Smooth muscle cell (in vitro differentiated cells): ENCODE results near the gene NELFA. TPM values are rescaled to one million over a fixed set of nuclear protein-coding genes. Genes with fewer than 3 reads are reported as not detected.

Experiments used
- DNase-seq: peaks from one replicate; lab custom pipeline; 2025; ENCODE audit not compliant: unreplicated experiment; lab: John Stamatoyannopoulos, UW
- H2AFZ ChIP-seq: fragments of 200-600 bp; sonication (generic); 2 replicates; pipeline ENCODE4 v1.6.0; 2016; ENCODE audit warnings: antibody characterized with exemption, low read depth, mild to moderate bottlenecking
- H3F3A ChIP-seq: fragments of 200-600 bp; sonication (generic); 2 replicates; pipeline ENCODE4 v1.6.0; 2017; ENCODE audit warnings: antibody characterized with exemption, low read depth
- H3K27ac ChIP-seq: fragments of 200-600 bp; sonication (generic); 2 replicates; pipeline ENCODE4 v1.5.1; 2016; ENCODE audit warnings: low read depth, mild to moderate bottlenecking
- H3K27me3 ChIP-seq: fragments of 200-600 bp; sonication (generic); 2 replicates; pipeline ENCODE4 v1.6.1; 2016; ENCODE audit warnings: low read depth, mild to moderate bottlenecking
- H3K36me3 ChIP-seq: fragments of 200-600 bp; sonication (generic); 2 replicates; pipeline ENCODE4 v1.5.1; 2016; ENCODE audit warnings: low read depth
- H3K4me1 ChIP-seq: fragments of 200-600 bp; sonication (generic); 2 replicates; pipeline ENCODE4 v1.5.1; 2016; ENCODE audit warnings: low read depth
- H3K4me2 ChIP-seq: fragments of 200-600 bp; sonication (generic); 2 replicates; pipeline ENCODE4 v1.6.0; 2016; ENCODE audit warnings: mild to moderate bottlenecking
- H3K4me3 ChIP-seq: fragments of 200-600 bp; sonication (generic); 2 replicates; pipeline ENCODE4 v1.5.1; 2016; ENCODE audit warnings: mild to moderate bottlenecking
- H3K79me2 ChIP-seq: fragments of 200-600 bp; sonication (generic); 2 replicates; pipeline ENCODE4 v1.6.0; 2016; ENCODE audit warnings: low read depth, mild to moderate bottlenecking
- H3K9ac ChIP-seq: fragments of 200-600 bp; sonication (generic); 2 replicates; pipeline ENCODE4 v1.6.0; 2016; ENCODE audit warnings: low read depth
- H3K9me3 ChIP-seq: fragments of 200-600 bp; sonication (generic); replicated peaks from 2 replicates; pipeline ENCODE4 v1.5.1; 2016; ENCODE audit warnings: low read depth
- H4K20me1 ChIP-seq: fragments of 200-600 bp; sonication (generic); 2 replicates; pipeline ENCODE4 v1.6.0; 2016; ENCODE audit warnings: low read depth
- CTCF ChIP-seq: fragments of 200-600 bp; sonication (generic); IDR thresholded peaks from 2 replicates; pipeline ENCODE4 v1.5.1; 2017; ENCODE audit warnings: borderline replicate concordance, mild to moderate bottlenecking, antibody characterized with exemption; ENCODE audit not compliant: insufficient read depth, poor library complexity, severe bottlenecking
- WGBS: methylation state at CpG from one replicate; pipeline ENCODE4 v1.1.7; 2016; ENCODE audit warnings: low lambda C conversion rate; 5-methylcytosine and 5-hydroxymethylcytosine counted together
- polyA plus RNA-seq: library from polyadenylated mRNA; unstranded; fragments of >200 nt; fragmentation: Nextera tagmentation; extraction: Ambion mirVana; gene quantifications from 2 replicates; pipeline ENCODE4 v1.2.1, GENCODE V29; 2016
- total RNA-seq: library from RNA; depleted of rRNA; stranded (reverse); fragments of >200 nt; gene quantifications from 2 replicates; pipeline ENCODE4 v1.2.3, GENCODE V29; 2014

The NELFA gene
- total and polyA plus RNA-seq, 2 experiments from 2014 or later, result 16.3 to 33.7 TPM

- H4K20me1 ChIP-seq, result no peaks in the 10 kb centered on the region
- no peak overlapping the region for H2AFZ ChIP-seq
- no peaks in the 10 kb centered on the region for H3K36me3 ChIP-seq
- WGBS, result 77% methylated on average over 4 of the region's 4 CpGs
- peaks cover 1% of the 10 kb centered on the region for H3K4me1 ChIP-seq
- no peaks in the 10 kb centered on the region for H3F3A ChIP-seq
- no peaks in the 10 kb centered on the region for H3K9me3 ChIP-seq
- H3K4me2 ChIP-seq, result no peak overlapping the region
- TF ChIP-seq CTCF, result no peak
- DNase-seq, result no peak
- H3K27ac ChIP-seq, result no peak overlapping the region
- no peak overlapping the region for H3K4me3 ChIP-seq
- H3K9ac ChIP-seq, result no peak overlapping the region
- no peaks in the 10 kb centered on the region for H3K79me2 ChIP-seq
- no peaks in the 10 kb centered on the region for H3K27me3 ChIP-seq
Observed at GRCh38 chr4:2015008-2015407, 6.2 kb upstream of the NELFA start.

- H2AFZ ChIP-seq, result no peak overlapping the region
- H3K4me2 ChIP-seq, result no peak overlapping the region
- H3K4me3 ChIP-seq, result no peak overlapping the region
- no peak for TF ChIP-seq CTCF
- H3F3A ChIP-seq, result peaks cover 5% of the 10 kb centered on the region
- H3K4me1 ChIP-seq, result peaks cover 7% of the 10 kb centered on the region
- DNase-seq, result no peak
- H4K20me1 ChIP-seq, result peaks cover 10% of the 10 kb centered on the region
- H3K79me2 ChIP-seq, result peaks cover 22% of the 10 kb centered on the region
- no peak overlapping the region for H3K27ac ChIP-seq
- 88% methylated on average over 3 of the region's 3 CpGs for WGBS
- no peaks in the 10 kb centered on the region for H3K9me3 ChIP-seq
- H3K36me3 ChIP-seq, result no peaks in the 10 kb centered on the region
- H3K9ac ChIP-seq, result no peak overlapping the region
- no peaks in the 10 kb centered on the region for H3K27me3 ChIP-seq
Observed at GRCh38 chr4:2011583-2011982, 2.8 kb upstream of the NELFA start.

- no peak for DNase-seq
- H3F3A ChIP-seq, result peaks cover 5% of the 10 kb centered on the region
- peak overlapping the region; percentile 98 for H3K4me2 ChIP-seq
- H3K36me3 ChIP-seq, result no peaks in the 10 kb centered on the region
- H3K4me3 ChIP-seq, result peak overlapping the region; percentile 100
- H3K79me2 ChIP-seq, result peaks cover 40% of the 10 kb centered on the region
- H3K27ac ChIP-seq, result peak overlapping the region; percentile 99
- no peak for TF ChIP-seq CTCF
- peak overlapping the region; percentile 100 for H2AFZ ChIP-seq
- no peaks in the 10 kb centered on the region for H3K9me3 ChIP-seq
- 12% methylated on average over 23 of the region's 23 CpGs for WGBS
- peaks cover 28% of the 10 kb centered on the region for H4K20me1 ChIP-seq
- H3K27me3 ChIP-seq, result no peaks in the 10 kb centered on the region
- H3K4me1 ChIP-seq, result peaks cover 7% of the 10 kb centered on the region
- peak overlapping the region; percentile 100 for H3K9ac ChIP-seq
Observed at GRCh38 chr4:2009651-2010233, 968 bp upstream of the NELFA start.

- peaks cover 39% of the 10 kb centered on the region for H4K20me1 ChIP-seq
- peak overlapping the region; percentile 100 for H2AFZ ChIP-seq
- DNase-seq, result no peak
- H3K9ac ChIP-seq, result peak overlapping the region; percentile 100
- 1% methylated on average over 19 of the region's 27 CpGs for WGBS
- no peaks in the 10 kb centered on the region for H3K27me3 ChIP-seq
- H3K4me3 ChIP-seq, result peak overlapping the region; percentile 100
- no peaks in the 10 kb centered on the region for H3K36me3 ChIP-seq
- peaks cover 5% of the 10 kb centered on the region for H3F3A ChIP-seq
- peaks cover 7% of the 10 kb centered on the region for H3K4me1 ChIP-seq
- TF ChIP-seq CTCF, result no peak
- H3K27ac ChIP-seq, result peak overlapping the region; percentile 99
- peak overlapping the region; percentile 98 for H3K4me2 ChIP-seq
- no peaks in the 10 kb centered on the region for H3K9me3 ChIP-seq
- peaks cover 52% of the 10 kb centered on the region for H3K79me2 ChIP-seq
Observed at GRCh38 chr4:2008671-2008920, 178 bp downstream of the NELFA start.
